ENCODE data around the gene RGS18.

DNA sequence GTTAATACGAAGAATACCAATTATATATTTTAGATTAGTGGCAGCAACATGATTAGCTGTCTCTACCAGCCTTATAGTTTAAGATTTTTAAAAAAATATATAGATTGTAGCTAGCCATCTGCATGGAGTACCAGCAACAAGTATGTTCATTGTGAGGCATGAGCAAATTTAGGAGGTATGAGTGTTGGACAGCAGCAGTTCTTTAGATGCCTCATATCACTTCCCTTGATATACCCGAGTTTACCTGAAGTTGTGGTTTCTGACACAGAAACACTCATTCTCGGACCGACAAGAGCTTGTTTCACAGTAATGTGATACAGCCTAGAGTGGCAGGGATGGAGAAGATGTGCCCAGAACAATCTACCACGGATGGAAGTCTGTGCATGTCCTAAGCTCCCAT is 69.1 kb downstream of the RGS18 start:
- TF ChIP-seq, protein P1, sequence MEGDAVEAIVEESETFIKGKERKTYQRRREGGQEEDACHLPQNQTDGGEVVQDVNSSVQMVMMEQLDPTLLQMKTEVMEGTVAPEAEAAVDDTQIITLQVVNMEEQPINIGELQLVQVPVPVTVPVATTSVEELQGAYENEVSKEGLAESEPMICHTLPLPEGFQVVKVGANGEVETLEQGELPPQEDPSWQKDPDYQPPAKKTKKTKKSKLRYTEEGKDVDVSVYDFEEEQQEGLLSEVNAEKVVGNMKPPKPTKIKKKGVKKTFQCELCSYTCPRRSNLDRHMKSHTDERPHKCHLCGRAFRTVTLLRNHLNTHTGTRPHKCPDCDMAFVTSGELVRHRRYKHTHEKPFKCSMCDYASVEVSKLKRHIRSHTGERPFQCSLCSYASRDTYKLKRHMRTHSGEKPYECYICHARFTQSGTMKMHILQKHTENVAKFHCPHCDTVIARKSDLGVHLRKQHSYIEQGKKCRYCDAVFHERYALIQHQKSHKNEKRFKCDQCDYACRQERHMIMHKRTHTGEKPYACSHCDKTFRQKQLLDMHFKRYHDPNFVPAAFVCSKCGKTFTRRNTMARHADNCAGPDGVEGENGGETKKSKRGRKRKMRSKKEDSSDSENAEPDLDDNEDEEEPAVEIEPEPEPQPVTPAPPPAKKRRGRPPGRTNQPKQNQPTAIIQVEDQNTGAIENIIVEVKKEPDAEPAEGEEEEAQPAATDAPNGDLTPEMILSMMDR (IDR thresholded peaks at IDR 0.05), result no peak
- TF ChIP-seq POLR2A (IDR thresholded peaks at IDR 0.05), result no peak

All from Peyer's patch (tissue), 4 donors.